IPS-18c (cell line): ENCODE data around the gene DLEC1.
A peak's percentile ranks its signal among the peaks of the same experiment; 100 is the strongest.

Source experiments
- H3K4me3 ChIP-seq: 2 replicates; pipeline ENCODE4 v1.7.0; 2013; ENCODE audit warnings: low read depth, mild to moderate bottlenecking, low read length, moderate library complexity; ENCODE audit not compliant: insufficient read depth
- H3K9me3 ChIP-seq: one replicate; pipeline ENCODE4 v1.6.1; 2013; ENCODE audit warnings: mild to moderate bottlenecking, low read length, moderate library complexity; ENCODE audit not compliant: control insufficient read depth, insufficient read depth

Gene DLEC1

GRCh38 chr3:38039101-38039898 lies at the start of gene DLEC1:
Gene DLEC1, plus strand, starts transcription at chr3:38039208. Its CDS starts 18 bp downstream, at chr3:38039226.
- no peaks in the 10 kb centered on the region for H3K9me3 ChIP-seq
- peak within 1 kb of the TSS; percentile 50 for H3K4me3 ChIP-seq

DNA sequence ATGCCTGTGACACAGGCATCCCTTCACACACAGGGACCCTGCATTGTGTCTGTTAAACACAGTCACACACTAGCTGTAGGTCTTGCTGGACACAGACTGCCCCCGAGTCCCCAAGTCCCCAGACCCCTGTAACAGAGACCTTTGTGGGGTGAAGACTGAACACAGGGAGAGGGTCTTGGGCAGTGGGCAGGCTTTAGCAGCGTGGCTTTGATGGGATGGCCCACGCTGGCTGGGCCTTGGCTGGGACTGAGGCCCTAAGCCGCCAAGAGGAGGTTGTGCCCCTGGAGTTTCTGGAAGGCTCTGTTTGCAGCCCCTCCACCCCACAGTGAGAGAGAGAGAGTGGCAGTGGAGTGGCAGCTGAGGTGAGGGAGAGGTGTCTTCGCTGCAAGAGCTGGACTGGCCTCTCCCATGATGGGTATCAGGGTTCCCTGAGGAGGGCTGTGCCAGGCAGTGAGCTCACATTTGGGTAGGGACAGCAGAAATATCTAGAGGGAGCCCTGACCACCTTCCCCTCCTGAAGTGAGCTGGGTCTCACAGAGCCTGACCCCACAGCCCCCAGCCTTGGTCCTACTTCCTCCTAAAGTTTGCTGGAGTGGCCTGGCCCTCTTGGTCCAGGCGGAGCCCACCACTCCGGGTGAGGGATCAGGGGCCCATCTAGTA lies 49.1 kb upstream of the DLEC1 start:
- Histone ChIP-seq H3K4me3 (no peak overlapping the region), H3K9me3 (no peaks in the 10 kb centered on the region)

GRCh38 chr3:37990527-37990926 lies 48.5 kb upstream of the DLEC1 start, which contains the start of gene VILL:
Gene VILL, plus strand, starts transcription at chr3:37990786. Its CDS starts 2,887 bp downstream, at chr3:37993673.
- no peaks in the 10 kb centered on the region for H3K9me3 ChIP-seq
- peak within 1 kb of the TSS; percentile 15; the same call in 1 of the 2 replicates for H3K4me3 ChIP-seq

- Histone ChIP-seq H3K4me3 (peak overlapping the region; percentile 15; the same call in 1 of the 2 replicates), H3K9me3 (no peaks in the 10 kb centered on the region)
Observed at GRCh38 chr3:37991109-37991508, 47.9 kb upstream of the DLEC1 start.

DNA sequence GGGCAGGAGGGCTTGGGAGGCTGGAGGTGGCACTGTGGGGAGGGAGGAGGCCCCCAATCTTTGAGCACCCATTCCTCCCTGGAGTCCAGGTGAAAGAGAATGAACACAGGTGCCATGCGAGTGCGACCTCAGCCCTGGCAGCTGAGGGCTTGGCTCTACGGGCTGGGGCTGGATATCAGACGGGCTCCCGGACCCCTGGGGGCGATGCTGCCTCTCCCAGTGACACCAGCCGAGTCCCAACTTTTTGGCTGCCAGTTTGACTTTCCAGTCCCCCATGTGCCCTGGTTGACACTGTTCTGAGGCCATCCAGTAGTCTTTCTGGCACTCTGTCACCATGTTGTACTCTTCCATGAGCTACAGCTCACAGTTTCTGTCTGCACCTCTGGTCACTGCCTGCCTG lies 47.2 kb upstream of the DLEC1 start:
- Histone ChIP-seq H3K9me3 (no peaks in the 10 kb centered on the region), H3K4me3 (no peak overlapping the region)

GRCh38 chr3:37992271-37993066 lies 46.5 kb upstream of the DLEC1 start:
- H3K4me3 ChIP-seq: no peak overlapping the region
- no peaks in the 10 kb centered on the region for H3K9me3 ChIP-seq

- no peak overlapping the region for H3K4me3 ChIP-seq
- H3K9me3 ChIP-seq: no peaks in the 10 kb centered on the region
Observed at GRCh38 chr3:37993067-37993455, 45.9 kb upstream of the DLEC1 start.

GRCh38 chr3:37993460-37993819 lies 45.6 kb upstream of the DLEC1 start:
- H3K4me3 ChIP-seq: no peak overlapping the region; the same call in 1 of the 2 replicates
- no peaks in the 10 kb centered on the region for H3K9me3 ChIP-seq

DNA sequence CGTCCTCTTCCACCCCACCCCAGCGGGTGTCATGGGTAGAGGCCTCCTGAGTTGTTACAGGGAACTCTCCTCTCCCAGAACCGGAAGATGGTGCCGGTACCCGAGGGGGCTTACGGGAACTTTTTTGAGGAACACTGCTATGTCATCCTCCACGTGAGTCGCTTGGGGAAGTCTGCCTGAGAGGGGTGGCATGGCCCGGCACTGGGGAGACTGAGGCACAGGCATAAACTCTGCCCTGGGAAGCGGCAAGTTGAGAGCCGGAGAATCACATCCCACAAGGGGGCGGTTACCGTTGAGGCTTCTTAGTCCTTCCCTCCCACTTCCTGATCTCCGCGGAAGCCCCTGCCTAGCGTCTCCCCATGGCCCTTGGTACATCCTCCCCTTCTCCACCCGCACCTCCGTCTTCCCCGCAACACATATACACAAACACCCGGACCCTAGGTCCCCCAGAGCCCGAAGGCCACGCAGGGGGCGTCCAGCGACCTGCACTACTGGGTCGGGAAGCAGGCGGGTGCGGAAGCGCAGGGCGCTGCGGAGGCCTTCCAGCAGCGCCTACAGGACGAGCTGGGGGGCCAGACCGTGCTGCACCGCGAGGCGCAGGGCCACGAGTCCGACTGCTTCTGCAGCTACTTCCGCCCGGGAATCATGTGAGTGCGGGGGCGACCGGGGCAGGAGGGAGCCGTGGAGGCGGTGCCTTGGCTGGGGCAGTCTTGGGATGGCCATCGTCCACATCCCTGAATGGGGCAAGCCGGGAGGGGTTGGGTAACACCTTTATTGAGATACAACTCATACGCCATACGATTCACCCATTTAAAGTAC lies 45.0 kb upstream of the DLEC1 start:
- H3K4me3 ChIP-seq: peak overlapping the region; percentile 69

DNA sequence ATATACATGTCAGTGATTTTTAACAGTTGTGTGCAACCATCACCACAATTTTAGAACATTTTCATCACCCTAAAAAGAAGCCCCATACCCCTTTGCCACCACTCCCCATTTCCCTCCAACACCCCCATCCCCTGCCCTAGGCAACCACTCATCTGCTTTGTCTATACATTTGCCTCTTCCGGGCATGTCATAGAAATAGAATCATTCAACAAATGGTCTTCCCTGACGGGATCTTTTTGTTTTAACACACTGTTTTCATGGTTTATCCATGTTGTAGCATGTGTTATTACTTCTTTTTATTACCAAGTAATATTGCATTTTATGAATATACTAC lies 44.4 kb upstream of the DLEC1 start:
- Histone ChIP-seq H3K4me3 (peak overlapping the region; percentile 69), H3K9me3 (no peaks in the 10 kb centered on the region)

More for the DNA sequence above, 45.0 kb upstream of the DLEC1 start:
- no peaks in the 10 kb centered on the region for H3K9me3 ChIP-seq

- Histone ChIP-seq H3K4me3 (no peak overlapping the region), H3K9me3 (no peaks in the 10 kb centered on the region)
Observed at GRCh38 chr3:37995652-37996641, 43.1 kb upstream of the DLEC1 start.

DNA sequence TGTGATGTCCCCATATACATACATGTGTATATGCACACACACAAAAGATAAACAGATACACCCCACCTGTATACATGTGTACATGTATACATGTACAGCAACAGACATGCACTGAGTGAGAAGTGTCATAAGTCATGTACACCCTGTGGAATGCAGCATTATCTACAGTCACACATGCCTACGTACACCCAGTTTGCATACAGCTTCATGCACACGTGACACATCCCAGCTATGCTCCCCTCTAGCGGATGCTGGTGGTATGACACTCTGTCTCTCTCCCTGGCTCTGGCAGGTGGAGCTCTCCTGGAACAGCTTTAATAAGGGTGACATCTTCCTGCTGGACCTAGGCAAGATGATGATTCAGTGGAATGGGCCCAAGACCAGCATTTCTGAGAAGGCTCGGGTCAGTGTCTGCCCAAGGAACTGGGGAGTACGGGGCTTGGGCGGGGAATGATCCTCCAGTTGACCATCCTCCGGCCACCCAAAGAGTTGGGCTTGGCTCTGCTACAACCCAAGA lies 42.2 kb upstream of the DLEC1 start:
- H3K4me3 ChIP-seq: no peak overlapping the region
- no peaks in the 10 kb centered on the region for H3K9me3 ChIP-seq

- Histone ChIP-seq H3K9me3 (no peaks in the 10 kb centered on the region), H3K4me3 (no peak overlapping the region)
Observed at GRCh38 chr3:37997342-37997741, 41.7 kb upstream of the DLEC1 start.

GRCh38 chr3:37997791-37998370 lies 41.1 kb upstream of the DLEC1 start:
- Histone ChIP-seq H3K9me3 (no peaks in the 10 kb centered on the region), H3K4me3 (no peak overlapping the region)

DNA sequence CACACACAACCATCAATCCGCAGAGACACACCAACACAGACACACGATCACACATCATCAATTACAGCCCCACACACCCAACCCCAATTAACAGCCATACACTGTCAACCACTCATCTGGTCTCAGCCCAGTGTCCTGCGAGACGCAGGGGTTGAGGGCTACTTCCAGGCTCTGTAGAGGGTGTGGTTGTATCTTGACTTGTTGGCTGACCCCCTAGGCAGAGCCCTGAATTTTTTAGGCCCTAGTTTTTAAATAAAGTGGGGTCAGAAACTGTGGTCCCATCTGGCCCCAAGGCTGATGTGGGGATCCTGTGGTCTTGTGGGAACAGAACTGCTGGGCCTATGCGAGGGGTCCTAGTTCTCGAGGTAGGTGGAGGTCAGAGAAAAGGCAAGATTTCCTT lies 39.2 kb upstream of the DLEC1 start:
- Histone ChIP-seq H3K4me3 (no peak overlapping the region), H3K9me3 (no peaks in the 10 kb centered on the region)
